KOPT-K1 (cell line): Measurements from ENCODE around the gene ATL1.

Experiments used
- H3K27ac ChIP-seq: fragments of 200-600 bp; sonication (generic); 2 replicates; pipeline ENCODE4 v1.5.1; 2016; ENCODE audit warnings: antibody characterized with exemption, mild to moderate bottlenecking, low read depth, low read length; ENCODE audit not compliant: poor library complexity, severe bottlenecking
- H3K36me3 ChIP-seq: fragments of 200-600 bp; sonication (generic); 2 replicates; pipeline ENCODE4 v1.5.1; 2017; ENCODE audit warnings: antibody characterized with exemption, mild to moderate bottlenecking, low read length, moderate library complexity; ENCODE audit not compliant: insufficient read depth
- H3K9me3 ChIP-seq: fragments of 200-600 bp; sonication (generic); 2 replicates; pipeline ENCODE4 v1.5.1; 2017; ENCODE audit warnings: antibody characterized with exemption, low read length, mild to moderate bottlenecking; ENCODE audit not compliant: insufficient read depth, poor library complexity, severe bottlenecking

Gene ATL1

DNA sequence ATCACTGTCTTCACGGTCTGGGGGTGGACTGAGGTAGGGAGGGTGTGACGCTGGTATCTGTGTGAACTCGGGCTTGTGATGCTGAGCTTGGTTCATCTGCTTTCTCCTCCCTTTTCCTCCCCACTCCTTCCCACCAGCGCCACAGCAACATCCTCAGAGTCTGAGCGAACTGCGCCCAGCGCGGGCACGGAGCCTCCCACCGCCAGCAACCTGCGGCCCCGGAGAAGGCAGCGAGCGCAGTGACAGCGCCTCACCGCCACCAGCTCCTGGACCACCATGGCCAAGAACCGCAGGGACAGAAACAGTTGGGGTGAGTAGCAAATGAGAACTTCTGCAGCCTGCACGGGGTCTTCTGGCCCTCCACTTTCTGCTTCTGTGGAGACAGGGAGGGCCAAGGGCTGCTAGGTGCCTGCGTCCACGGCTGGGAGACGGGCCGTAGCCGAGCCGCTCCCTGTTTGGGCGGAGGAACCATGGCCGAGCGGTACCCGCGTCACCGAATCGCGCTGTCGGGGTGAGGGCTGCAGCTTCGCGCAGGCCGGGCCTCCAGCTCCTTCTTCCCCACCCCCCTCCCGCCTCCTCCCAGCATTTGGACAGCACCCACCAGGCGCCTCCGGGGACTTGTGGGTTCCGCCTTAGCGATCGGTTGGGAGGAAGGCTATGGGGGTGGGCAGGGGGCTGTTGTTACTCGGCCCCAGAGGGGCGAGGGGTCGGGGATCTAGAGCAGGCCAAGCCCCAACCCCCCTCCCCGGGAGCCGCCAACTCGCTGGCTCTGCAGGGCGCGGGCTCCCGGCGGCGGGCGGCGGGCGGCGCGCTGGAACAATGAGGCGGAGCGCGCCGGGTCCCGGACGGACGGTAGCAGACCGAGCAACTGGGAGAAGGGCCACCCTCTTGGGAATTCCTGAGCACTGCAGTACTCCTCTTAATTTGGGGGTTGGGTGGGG, at the start of gene ATL1:
Gene ATL1 (plus strand): TSS at position 156 of the 941 bp plus-strand sequence. CDS start 121 bp downstream, at position 277.
- Histone ChIP-seq H3K27ac (no peak within 1 kb of the TSS), H3K9me3 (no peaks in the 10 kb centered on the region), H3K36me3 (no peaks in the 10 kb centered on the region)

DNA sequence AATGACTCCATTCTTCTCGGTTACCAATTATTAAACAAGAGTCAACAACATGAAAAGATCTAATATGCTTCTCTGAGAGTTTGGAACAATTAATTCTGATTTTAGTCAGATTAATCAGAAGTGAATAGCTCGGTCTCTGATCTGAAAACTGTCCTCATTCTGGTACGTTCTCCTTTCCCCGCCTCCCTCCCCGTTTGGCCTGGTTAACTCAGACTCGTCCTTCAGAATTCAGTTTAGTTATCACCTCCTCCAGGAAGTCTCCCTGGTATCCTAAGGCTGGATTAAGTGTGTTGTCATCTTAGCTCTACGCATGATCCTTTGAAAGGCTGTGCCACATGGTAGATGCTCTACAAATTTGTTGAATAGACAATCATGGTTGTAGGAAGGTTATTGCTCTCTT, 49.8 kb upstream of the ATL1 start:
- H3K36me3 ChIP-seq = no peaks in the 10 kb centered on the region
- H3K9me3 ChIP-seq = no peaks in the 10 kb centered on the region

DNA sequence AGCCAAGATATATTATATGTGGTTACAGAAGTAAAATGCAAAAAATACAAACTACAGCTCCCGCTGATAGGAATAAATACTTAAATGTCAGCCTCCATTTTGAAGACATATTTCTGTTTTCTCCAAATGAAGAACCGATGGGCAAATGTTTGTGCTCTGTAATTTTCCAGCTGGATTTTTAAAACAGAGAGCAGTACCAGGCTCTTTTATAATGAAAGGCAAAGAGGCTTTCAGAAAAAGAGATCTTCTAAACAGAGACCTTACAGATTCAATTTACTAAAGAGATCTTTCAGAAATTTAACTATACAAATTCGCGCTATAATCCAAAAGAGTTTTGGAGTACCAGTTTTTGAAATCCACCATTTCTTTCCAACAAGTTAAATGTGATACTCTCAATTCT, 47.5 kb upstream of the ATL1 start:
- H3K9me3 ChIP-seq = no peaks in the 10 kb centered on the region
- no peaks in the 10 kb centered on the region for H3K36me3 ChIP-seq
- no peak overlapping the region for H3K27ac ChIP-seq

More for the DNA sequence above, 49.8 kb upstream of the ATL1 start:
- no peak overlapping the region for H3K27ac ChIP-seq

DNA sequence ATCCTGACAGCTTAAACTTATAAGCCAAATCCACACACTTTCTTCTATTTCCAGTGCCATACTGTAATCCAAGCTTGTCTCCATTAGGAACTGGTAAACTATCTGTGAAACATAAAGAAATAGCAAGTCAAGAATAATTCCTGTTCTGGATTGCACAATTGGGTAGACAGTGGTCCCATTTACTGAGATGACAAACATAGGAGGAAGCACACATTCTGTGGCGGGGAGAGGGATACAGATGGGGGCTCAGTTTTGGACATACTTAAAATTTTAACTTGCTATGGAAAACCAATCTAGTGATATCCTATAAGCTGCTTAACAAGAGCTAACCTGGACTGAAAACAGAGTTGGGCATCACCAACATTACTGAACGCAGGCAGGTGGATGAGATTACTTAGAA, 43.9 kb upstream of the ATL1 start:
- Histone ChIP-seq H3K27ac (no peak overlapping the region), H3K36me3 (no peaks in the 10 kb centered on the region), H3K9me3 (no peaks in the 10 kb centered on the region)

DNA sequence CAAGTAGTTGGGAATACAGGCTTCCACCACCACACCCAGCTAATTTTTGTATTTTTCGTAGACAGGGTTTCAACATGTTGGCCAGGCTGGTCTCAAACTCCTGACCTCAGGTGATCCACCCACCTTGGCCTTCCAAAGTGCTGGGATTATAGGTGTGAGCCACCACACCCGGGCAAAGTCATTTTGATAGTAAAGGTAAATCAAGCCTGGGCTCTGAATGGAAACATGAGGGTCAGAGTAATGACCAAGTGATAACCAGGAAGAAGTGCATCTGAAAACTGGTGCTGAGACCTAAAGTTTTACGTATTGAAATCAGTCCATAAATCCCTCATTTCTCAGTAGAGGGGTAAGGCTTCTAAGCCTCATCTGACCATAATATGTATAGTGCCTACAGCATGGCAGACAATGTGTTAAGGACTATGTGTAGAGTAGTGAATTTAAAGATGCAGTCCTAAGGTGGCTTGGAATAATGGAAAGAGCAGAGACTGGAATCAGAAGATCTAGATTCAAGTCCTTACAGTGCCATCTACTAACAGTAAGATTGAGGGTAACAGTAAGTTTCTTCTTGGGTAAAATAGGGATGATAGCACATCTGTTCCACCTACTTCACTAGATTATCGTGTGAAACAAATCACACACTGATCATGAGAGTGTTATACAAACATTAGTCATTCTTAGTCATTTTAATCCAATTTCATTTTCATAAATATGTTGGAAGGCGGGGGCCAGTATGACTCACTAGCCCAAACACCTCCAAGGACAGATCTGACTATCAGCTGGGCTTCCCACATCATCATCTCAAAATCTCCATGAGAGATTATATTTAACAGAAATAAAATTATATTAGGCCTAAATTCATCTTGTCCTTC, 38.8 kb upstream of the ATL1 start:
- H3K9me3 ChIP-seq = no peaks in the 10 kb centered on the region
- no peak overlapping the region for H3K27ac ChIP-seq
- no peaks in the 10 kb centered on the region for H3K36me3 ChIP-seq

DNA sequence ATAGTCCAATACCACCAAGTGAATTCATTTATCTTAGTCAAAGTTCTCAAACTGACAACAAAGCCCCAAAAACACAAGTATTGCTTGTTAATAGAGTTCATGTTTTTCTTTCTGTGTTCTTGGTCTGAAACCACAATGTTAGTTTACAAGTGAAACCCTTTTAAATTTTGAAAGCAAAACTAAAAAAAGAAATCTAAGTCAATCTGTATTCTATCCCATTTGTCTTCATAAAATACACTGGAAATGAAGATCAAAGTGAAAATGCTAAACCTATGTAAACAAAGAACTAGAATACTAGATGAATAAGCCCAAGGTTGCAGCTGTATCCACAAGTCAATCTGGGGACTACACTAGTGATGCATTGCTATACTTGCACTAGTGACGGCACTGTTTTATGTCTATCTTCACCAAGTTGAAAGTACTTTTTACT, 38.0 kb upstream of the ATL1 start:
- H3K9me3 ChIP-seq = no peaks in the 10 kb centered on the region
- H3K27ac ChIP-seq = no peak overlapping the region

DNA sequence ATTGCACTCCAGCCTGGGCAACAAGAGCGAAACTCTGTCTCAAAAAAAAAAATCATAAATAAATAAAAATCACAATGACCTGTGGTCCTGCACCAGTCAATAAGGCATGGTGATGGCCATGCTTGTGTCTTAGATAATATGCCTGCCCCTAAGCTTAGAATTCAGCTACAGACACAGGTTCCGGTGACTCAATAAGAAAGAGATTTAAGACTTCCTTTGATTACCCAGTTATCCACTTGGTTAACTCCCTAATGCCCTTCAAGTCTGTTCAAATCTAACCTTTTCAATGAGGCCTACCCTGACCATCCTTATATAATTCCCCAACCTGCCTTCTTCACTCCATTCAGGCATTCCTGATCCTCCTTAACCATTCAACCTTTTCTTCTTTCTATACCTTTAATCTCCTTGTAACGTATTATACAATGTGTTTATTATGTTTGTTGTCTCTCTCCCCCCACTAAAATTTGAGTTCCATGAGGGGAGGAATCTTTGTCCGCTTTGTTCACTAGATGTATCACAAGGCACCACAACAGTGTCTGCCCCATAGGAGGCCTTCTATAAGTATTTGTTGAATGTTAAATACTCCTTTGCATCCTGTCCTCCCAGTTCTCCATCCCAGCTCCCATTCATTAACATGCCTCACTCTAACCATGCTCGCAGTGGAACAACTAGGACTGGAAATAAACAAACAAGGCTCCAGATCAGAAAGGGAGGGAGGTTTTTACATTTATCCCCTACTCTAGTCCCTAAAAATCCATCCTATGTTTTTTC, 36.5 kb upstream of the ATL1 start:
- no peaks in the 10 kb centered on the region for H3K9me3 ChIP-seq
- no peaks in the 10 kb centered on the region for H3K36me3 ChIP-seq
- H3K27ac ChIP-seq = no peak overlapping the region

More for the DNA sequence above, 38.0 kb upstream of the ATL1 start:
- H3K36me3 ChIP-seq = no peaks in the 10 kb centered on the region

DNA sequence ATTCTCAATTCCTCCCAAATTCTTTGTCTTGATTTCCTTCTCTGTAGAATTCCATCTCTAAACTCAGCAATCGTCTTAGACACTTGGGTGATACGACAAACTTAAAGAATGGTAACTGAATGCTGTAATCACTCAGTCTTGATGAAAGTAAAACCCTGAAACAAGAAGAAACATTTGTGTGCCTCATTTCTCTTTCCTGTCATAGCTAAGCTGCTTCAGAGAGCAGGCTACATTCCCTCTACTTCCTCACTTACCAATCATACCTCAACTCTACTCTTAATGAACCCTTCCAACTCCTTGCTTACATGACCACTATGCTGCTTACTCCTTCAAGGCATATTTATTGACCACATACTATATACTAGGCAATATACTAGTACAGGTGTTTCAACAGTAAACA, 35.9 kb upstream of the ATL1 start:
- Histone ChIP-seq H3K36me3 (no peaks in the 10 kb centered on the region), H3K27ac (no peak overlapping the region)

DNA sequence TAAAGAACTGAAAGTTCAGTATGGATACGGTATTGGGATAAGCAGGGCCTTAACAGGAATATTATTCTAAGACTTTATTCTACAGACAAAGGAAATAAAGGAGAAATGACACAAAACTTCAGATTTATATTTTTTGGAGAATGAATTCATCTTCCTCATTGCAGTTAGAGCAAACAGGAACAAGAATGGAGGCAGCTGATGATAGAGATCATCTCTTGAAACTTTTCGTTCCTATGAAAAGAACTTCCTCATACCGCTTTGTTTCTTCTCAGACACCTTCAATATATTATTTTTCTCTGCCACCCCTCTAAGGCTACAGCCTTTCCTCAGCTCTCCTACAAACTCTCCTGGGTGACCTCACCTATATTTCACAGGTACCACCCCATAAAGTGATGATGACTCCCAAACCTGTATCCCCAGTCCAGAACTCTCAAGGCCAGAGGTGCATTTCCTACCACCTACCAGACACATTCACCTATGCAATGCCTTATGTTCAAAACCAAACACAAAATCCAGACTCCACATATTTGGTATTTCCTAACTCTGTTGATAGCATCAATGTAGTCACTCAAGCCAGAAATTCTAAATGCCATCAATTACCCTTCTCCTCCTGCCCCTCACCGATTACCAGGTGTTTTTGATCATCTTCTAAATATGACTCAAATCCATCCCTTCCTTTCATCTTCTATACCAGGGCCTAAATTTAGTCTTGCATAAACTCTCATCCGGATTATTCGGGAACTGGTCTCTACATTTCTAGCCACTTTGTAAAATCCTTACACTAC, 35.0 kb upstream of the ATL1 start:
- H3K36me3 ChIP-seq = no peaks in the 10 kb centered on the region
- no peaks in the 10 kb centered on the region for H3K9me3 ChIP-seq
- no peak overlapping the region for H3K27ac ChIP-seq

More for the DNA sequence above, 35.9 kb upstream of the ATL1 start:
- H3K9me3 ChIP-seq = no peaks in the 10 kb centered on the region

DNA sequence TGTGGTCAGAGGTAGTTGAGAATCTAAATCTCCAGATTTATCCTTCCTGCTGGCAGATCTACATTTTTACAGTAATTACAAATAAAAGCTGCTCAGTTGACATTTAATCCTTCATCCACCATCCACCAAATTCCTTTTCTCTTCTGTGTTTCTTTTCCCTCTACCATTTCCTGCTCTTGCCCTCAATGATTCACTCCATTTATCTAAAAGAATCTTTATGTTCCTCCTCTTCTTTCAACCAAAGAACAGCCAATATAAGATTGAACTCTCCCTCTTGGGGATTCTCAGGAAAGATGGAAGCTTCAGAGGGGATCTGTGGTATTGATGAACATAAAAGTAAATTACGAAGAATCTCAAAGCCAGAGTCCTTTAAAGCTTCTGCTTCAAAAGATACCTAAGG, 31.9 kb upstream of the ATL1 start:
- no peaks in the 10 kb centered on the region for H3K36me3 ChIP-seq
- no peak overlapping the region for H3K27ac ChIP-seq
- no peaks in the 10 kb centered on the region for H3K9me3 ChIP-seq

DNA sequence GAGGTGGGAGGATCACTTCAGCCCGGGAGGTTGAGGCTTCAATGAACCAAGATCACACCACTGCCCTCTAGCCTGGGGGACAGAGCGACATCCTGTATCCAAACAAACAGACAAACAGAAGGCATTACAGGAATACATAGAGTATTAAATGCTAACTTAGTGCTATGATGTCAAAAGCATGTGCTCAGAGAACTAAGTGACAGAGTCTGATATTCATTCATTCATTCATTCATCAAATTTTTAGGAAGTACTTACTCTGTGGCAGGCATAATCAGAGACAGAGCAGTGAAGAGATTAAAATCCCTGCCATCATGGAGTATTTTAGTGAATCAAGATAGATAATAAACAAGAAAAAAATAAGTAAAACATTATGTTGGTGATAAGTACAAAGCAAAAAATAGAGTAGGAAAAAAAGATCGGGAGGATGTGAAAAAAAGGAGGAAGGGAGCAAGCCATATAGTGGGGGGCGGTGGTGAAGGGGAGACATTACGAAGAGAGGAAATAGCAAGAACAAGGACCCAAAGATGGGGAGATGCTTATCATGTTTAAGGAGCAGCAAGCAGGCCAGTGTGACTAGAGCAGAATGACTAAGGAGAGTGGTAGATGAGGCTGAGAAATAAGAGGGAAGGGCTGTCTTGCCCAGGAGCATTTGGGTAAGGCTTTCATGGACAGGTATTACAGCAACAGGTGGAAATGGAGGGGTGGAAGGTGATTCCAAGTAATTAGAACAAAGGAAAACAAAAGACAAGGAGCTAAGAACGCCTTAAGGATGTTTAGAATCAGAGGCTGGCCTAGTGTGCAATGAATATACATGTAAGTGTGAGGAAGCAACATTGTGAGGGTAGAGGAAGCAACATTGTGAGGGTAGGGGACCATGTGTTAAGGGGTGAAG, 30.4 kb upstream of the ATL1 start:
- no peaks in the 10 kb centered on the region for H3K9me3 ChIP-seq
- H3K36me3 ChIP-seq = no peaks in the 10 kb centered on the region
- H3K27ac ChIP-seq = no peak overlapping the region

DNA sequence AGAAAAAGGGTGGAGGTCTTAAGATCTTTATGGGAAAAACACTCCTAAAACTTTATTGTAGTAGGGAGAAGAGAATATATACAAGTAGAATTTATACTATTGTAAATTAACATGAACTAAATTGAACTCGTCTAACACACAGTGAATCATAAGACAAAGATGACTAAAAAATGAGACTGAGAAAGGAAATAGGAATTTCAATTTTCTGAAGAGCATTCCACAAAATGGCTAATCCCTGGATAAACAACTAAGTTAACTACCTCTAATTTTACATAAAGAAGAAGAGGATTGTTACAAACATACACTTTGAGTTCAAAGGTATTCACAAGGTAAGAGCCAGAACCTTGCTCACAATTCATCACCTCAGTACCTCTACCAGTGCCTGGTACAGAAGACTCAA, 29.6 kb upstream of the ATL1 start:
- Histone ChIP-seq H3K36me3 (no peaks in the 10 kb centered on the region), H3K27ac (no peak overlapping the region), H3K9me3 (no peaks in the 10 kb centered on the region)

DNA sequence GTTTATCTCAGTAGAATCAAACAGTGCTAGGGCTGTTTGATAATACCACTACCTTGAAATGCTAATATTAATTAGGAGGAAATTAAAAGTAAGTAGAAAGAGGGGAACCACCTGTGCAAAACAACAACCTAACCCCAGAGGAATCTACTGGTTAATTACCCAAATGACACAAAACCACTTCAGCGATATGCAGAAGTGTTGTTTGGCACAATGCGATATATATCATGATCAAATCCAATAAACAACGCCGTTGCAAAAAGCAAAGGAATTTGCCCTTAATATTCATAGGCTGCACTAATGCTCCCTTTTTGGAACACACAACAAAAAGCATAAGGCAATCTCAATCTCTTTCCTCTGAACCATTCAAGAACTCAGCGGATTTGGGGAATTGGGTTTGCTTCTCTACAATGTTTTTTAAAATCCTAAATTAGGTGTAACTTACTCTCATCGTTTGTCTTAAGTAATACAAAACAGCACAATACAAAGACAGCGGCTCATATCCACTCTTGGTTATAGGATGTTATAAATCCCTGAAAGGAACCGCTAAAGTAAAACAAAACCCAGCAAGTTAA, 29.1 kb upstream of the ATL1 start:
- no peak overlapping the region for H3K27ac ChIP-seq
- H3K9me3 ChIP-seq = no peaks in the 10 kb centered on the region
- H3K36me3 ChIP-seq = no peaks in the 10 kb centered on the region
